CD14-positive monocyte (primary cell): ENCODE data around the gene TNFAIP2. TPM values are rescaled to one million over a fixed set of nuclear protein-coding genes. Genes with fewer than 3 reads are reported as not detected.

ENCODE experiments used
- DNase-seq, 3 donors: peaks; one replicate each; pipeline ENCODE4 v3.0.0-alpha.2; 2011 to 2022
- H2AFZ ChIP-seq: 2 replicates; pipeline ENCODE4 v1.6.0; 2012; ENCODE audit warnings: mild to moderate bottlenecking, low read depth, low read length, inconsistent platforms; ENCODE audit not compliant: insufficient read depth, poor library complexity, severe bottlenecking
- H3K27ac ChIP-seq, 2 donors: 1 replicate in 1 of 2; 2 replicates in 1 of 2; pipeline ENCODE4 v1.5.1; 2012 to 2013; ENCODE audit warnings: low read length in 2 of 2, control low read depth in 1 of 2, inconsistent platforms in 1 of 2, low read depth in 1 of 2, mild to moderate bottlenecking in 1 of 2
- H3K27me3 ChIP-seq, 2 donors: one replicate each; pipeline versions ENCODE4 v1.6.0 to v1.6.1; 2011 to 2013; ENCODE audit warnings: low read length in 2 of 2; ENCODE audit not compliant: control insufficient read depth in 2 of 2, insufficient read depth in 2 of 2
- H3K36me3 ChIP-seq, 2 donors: replicated peaks in 1 of 2; 1 replicate in 1 of 2; 2 replicates in 1 of 2; pipeline versions ENCODE4 v1.5.1 to v1.6.1; 2012 to 2013; ENCODE audit warnings: low read length in 2 of 2, control low read depth in 1 of 2, inconsistent platforms in 1 of 2, mild to moderate bottlenecking in 1 of 2; ENCODE audit not compliant: insufficient read depth in 2 of 2, control insufficient read depth in 1 of 2
- H3K4me1 ChIP-seq, 2 donors: 1 replicate in 1 of 2; 2 replicates in 1 of 2; pipeline versions ENCODE4 v1.5.1 to v1.6.1; 2012 to 2013; ENCODE audit warnings: low read length in 2 of 2, control low read depth in 1 of 2, inconsistent platforms in 1 of 2, mild to moderate bottlenecking in 1 of 2, moderate library complexity in 1 of 2; ENCODE audit not compliant: insufficient read depth in 2 of 2, control insufficient read depth in 1 of 2
- H3K4me2 ChIP-seq: replicated peaks from 2 replicates; pipeline ENCODE3; 2012; ENCODE audit warnings: low read length, moderate library complexity, mild to moderate bottlenecking; ENCODE audit not compliant: poor library complexity, severe bottlenecking; ENCODE audit errors: extremely low read depth
- H3K4me3 ChIP-seq, 3 experiments: fragments of 200-600 bp in 1 of 3; sonication (generic) in 1 of 3; replicated peaks in 1 of 3; 1 replicate in 2 of 3; 2 replicates in 1 of 3; pipeline ENCODE4 v1.5.1; 2011 to 2013; ENCODE audit warnings: low read length in 3 of 3, mild to moderate bottlenecking in 3 of 3, control low read depth in 2 of 3, low read depth in 2 of 3, inconsistent platforms in 1 of 3, moderate library complexity in 1 of 3
- H3K79me2 ChIP-seq: 2 replicates; pipeline ENCODE4 v1.6.0; 2012; ENCODE audit warnings: mild to moderate bottlenecking, control low read depth, inconsistent platforms, low read length, moderate library complexity; ENCODE audit not compliant: insufficient read depth
- H3K9ac ChIP-seq: 2 replicates; pipeline ENCODE4 v1.6.0; 2017; ENCODE audit warnings: low read length, mild to moderate bottlenecking; ENCODE audit not compliant: insufficient read depth, poor library complexity, severe bottlenecking
- H3K9me3 ChIP-seq, 2 donors: replicated peaks in 1 of 2; 1 replicate in 1 of 2; 2 replicates in 1 of 2; pipeline versions ENCODE4 v1.5.1 to v1.6.1; 2012 to 2013; ENCODE audit warnings: low read length in 2 of 2, control low read depth in 1 of 2; ENCODE audit not compliant: control insufficient read depth in 1 of 2, insufficient read depth in 1 of 2
- H4K20me1 ChIP-seq: 2 replicates; pipeline ENCODE4 v1.6.0; 2012; ENCODE audit warnings: mild to moderate bottlenecking, low read length, control low read depth, moderate library complexity; ENCODE audit not compliant: insufficient read depth
- H3K27ac Mint-ChIP-seq, 7 donors: one replicate each; pipeline ENCODE4 v1.8.0; 2020; ENCODE audit warnings: mild to moderate bottlenecking in 7 of 7, mixed read lengths in 7 of 7, moderate library complexity in 6 of 7, inconsistent platforms in 2 of 7
- H3K27me3 Mint-ChIP-seq, 3 donors: one replicate each; pipeline ENCODE4 v1.8.0; 2021 to 2022; ENCODE audit warnings: low read depth in 3 of 3, mild to moderate bottlenecking in 3 of 3, mixed read lengths in 3 of 3, moderate library complexity in 3 of 3, inconsistent platforms in 1 of 3
- H3K36me3 Mint-ChIP-seq, 2 donors: one replicate each; pipeline ENCODE4 v1.8.0; 2020; ENCODE audit warnings: mixed read lengths in 2 of 2, inconsistent platforms in 1 of 2, mild to moderate bottlenecking in 1 of 2
- H3K4me1 Mint-ChIP-seq: one replicate; pipeline ENCODE4 v1.8.0; 2020; ENCODE audit warnings: mild to moderate bottlenecking, mixed read lengths
- H3K4me3 Mint-ChIP-seq, 2 donors: one replicate each; pipeline ENCODE4 v1.8.0; 2020; ENCODE audit warnings: mild to moderate bottlenecking in 2 of 2, mixed read lengths in 2 of 2, moderate library complexity in 1 of 2
- H3K9me3 Mint-ChIP-seq, 7 donors: one replicate each; pipeline ENCODE4 v1.8.0; 2020 to 2022; ENCODE audit warnings: mixed read lengths in 7 of 7, mild to moderate bottlenecking in 6 of 7, moderate library complexity in 6 of 7, inconsistent platforms in 2 of 7
- WGBS: methylation state at CpG from one replicate; pipeline ENCODE4 v1.1.5; 2013; ENCODE audit warnings: missing lambda C conversion rate; ENCODE audit not compliant: insufficient coverage; 5-methylcytosine and 5-hydroxymethylcytosine counted together
- intact Hi-C, 2 donors: fragments of 100-400 bp; cut with micrococcal nuclease; formaldehyde crosslinking; loops; one replicate each; pipeline versions ENCODE4 v1.15.0 to v1.15.1; 2023
- polyA plus RNA-seq, 3 donors: library from polyadenylated mRNA; depleted of rRNA in 1 of 3; unstranded in 2 of 3; stranded (reverse) in 1 of 3; fragments of 300-500 nt in 2 of 3; fragments of >200 nt in 1 of 3; fragmentation: Illumina TruSeq in 2 of 3; gene quantifications; 1 replicate in 2 of 3; 2 replicates in 1 of 3; pipeline ENCODE4 v1.2.3, GENCODE V29; 2012 to 2021
- TF ChIP-seq, protein P1 (sequence below): fragments of 200-600 bp; IDR thresholded peaks from one replicate; pipeline ENCODE4 v1.8.0; 2022; ENCODE audit warnings: antibody characterized with exemption, mild to moderate bottlenecking

TNFAIP2 gene
- polyA plus RNA-seq, 3 donors = 41.5 to 1,807 (median 50.8) TPM

DNA sequence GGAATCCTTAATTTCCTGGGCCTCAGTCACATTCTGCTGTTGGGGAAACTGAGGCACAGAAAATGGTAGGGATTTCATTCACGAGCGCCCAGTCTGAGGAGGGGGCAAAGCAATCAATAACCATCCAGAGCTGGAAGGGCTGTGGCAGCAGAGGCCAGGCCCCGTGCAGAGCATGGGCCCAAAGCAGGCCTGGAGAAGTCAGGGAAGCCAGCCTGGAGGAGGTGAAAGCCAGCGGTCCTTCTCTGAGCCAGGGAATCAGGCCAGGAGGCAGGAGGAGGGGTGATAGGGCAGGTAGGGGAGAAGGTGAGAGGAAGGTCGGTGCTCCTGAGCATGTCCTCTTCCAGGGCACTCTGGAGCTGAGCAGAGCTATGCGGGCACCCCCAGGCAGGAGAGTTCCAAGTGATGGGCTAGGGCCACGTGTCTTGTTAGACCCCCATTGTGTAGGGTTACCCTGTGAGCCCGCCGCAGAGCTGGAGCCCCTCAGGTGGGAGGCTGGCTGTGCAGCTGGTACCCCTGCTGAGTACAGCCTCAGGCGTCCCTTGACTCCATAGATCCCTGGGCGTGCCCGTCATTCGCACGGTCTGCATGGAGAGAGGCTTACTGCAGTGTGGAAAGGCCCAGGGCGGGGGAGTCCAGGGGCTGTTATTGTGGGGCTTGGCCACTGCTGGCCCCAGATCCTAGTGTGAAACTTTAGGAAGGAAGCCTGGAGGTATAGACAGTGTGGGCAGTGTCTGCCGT is 4.8 kb downstream of the TNFAIP2 start:
- no peak for DNase-seq
- peak overlapping the region; percentile 1 to 14 for H3K27ac ChIP-seq
- Mint-ChIP-seq H3K4me3 (peak overlapping the region in 1 of 2 donors; percentile 31), H3K27ac (peak overlapping the region in 4 of 7 donors; percentile 41 to 82 (median 70)), H3K27me3 (peaks cover 0 to 1% (median 0%) of the 10 kb centered on the region in 3 donors), H3K4me1 (peaks cover 36% of the 10 kb centered on the region), H3K9me3 (peaks cover 0 to 2% (median 0%) of the 10 kb centered on the region in 7 donors), H3K36me3 (peaks cover 70 to 85% of the 10 kb centered on the region in 2 donors)
- peak overlapping the region; percentile 34 for H3K4me2 ChIP-seq
- H3K79me2 ChIP-seq = peaks cover 82% of the 10 kb centered on the region
- no peak overlapping the region for H3K9ac ChIP-seq
- no peak overlapping the region for H2AFZ ChIP-seq
- peaks cover 75 to 79% of the 10 kb centered on the region in 2 donors for H3K36me3 ChIP-seq
- H3K4me3 ChIP-seq = peak overlapping the region in 1 of 3 experiments; percentile 44
- H4K20me1 ChIP-seq = peaks cover 94% of the 10 kb centered on the region
- peaks cover 37 to 52% of the 10 kb centered on the region in 2 donors for H3K4me1 ChIP-seq
- H3K9me3 ChIP-seq = no peaks in the 10 kb centered on the region
- over 99% methylated on average over 16 of the region's 16 CpGs for WGBS
- H3K27me3 ChIP-seq = no peaks in the 10 kb centered on the region
- TF ChIP-seq, protein P1, sequence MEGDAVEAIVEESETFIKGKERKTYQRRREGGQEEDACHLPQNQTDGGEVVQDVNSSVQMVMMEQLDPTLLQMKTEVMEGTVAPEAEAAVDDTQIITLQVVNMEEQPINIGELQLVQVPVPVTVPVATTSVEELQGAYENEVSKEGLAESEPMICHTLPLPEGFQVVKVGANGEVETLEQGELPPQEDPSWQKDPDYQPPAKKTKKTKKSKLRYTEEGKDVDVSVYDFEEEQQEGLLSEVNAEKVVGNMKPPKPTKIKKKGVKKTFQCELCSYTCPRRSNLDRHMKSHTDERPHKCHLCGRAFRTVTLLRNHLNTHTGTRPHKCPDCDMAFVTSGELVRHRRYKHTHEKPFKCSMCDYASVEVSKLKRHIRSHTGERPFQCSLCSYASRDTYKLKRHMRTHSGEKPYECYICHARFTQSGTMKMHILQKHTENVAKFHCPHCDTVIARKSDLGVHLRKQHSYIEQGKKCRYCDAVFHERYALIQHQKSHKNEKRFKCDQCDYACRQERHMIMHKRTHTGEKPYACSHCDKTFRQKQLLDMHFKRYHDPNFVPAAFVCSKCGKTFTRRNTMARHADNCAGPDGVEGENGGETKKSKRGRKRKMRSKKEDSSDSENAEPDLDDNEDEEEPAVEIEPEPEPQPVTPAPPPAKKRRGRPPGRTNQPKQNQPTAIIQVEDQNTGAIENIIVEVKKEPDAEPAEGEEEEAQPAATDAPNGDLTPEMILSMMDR = no peak
- intact Hi-C loops = no loop called here

GRCh38 chr14:103128631-103129300 is 5.5 kb downstream of the TNFAIP2 start:
- Histone ChIP-seq H4K20me1 (peaks cover 97% of the 10 kb centered on the region), H3K9me3 (no peaks in the 10 kb centered on the region), H3K79me2 (peaks cover 77% of the 10 kb centered on the region), H3K4me2 (peak overlapping the region; percentile 34), H3K9ac (peak overlapping the region; percentile 6), H3K27me3 (no peaks in the 10 kb centered on the region), H3K4me3 (no peak overlapping the region), H3K27ac (peak overlapping the region in 1 of 2 donors; percentile 14), H2AFZ (no peak overlapping the region), H3K4me1 (peaks cover 37 to 50% of the 10 kb centered on the region in 2 donors), H3K36me3 (peaks cover 82 to 87% of the 10 kb centered on the region in 2 donors)
- intact Hi-C loops = no loop called here
- H3K27ac Mint-ChIP-seq = peak overlapping the region in 5 of 7 donors; percentile 41 to 82 (median 76)
- peaks cover 36% of the 10 kb centered on the region for H3K4me1 Mint-ChIP-seq
- TF ChIP-seq, protein P1 = no peak
- peaks cover 0 to 1% (median 0%) of the 10 kb centered on the region in 3 donors for H3K27me3 Mint-ChIP-seq
- WGBS = 63% methylated on average over 13 of the region's 13 CpGs
- no peak for DNase-seq
- H3K36me3 Mint-ChIP-seq = peaks cover 77 to 92% of the 10 kb centered on the region in 2 donors
- H3K9me3 Mint-ChIP-seq = peaks cover 0 to 2% (median 0%) of the 10 kb centered on the region in 7 donors
- no peak overlapping the region for H3K4me3 Mint-ChIP-seq
